ENCODE results near the gene NCOA6.
"Not testable (repeated sequence)": the region's sequence is repeated elsewhere in the genome, so short reads cannot be mapped to it uniquely, and the experiment has no call there.

NCOA6 gene

DNA sequence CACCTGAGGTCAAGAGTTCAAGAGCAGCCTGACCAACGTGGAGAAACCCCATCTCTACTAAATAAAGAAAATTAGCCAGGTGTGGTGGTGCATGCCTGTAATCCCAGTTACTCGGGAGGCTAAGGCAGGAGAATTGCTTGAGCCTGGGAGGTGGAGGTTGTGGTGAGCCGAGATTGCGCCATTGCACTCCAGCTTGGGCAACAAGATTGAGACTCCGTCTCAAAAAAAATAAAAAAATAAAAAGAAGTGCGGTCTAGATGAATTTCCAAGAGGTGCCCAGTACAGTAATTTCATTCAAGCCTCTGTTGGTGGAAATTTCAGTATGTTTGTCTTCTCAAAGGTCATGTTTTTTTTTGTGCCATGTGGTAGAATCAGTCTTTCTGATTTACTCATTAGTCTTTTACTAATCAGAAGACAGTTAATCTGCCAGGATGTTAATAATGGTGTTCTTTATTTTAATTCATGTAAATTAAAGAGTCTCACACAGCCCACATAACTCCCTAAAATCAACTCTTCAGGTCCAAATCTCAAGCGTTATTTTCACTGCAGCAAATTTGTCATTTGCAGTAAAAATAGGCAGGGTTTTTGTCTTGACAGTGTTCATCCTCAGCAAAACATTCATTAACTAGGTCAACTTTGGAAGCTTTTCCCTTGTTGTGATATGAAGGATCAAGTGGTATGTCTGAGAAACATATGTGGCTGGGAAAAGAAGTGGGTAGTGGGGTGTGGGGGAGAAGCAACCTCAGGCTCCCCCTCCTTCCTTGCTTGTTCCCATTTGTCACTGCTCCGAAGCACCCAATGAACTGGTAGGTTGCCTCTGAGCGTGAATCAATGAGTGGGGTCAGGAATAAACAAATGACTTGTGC lies 108.0 kb downstream of the NCOA6 start:
- no peak for DNase-seq

GRCh38 chr20:34716921-34717229 lies 108.6 kb downstream of the NCOA6 start:
- DNase-seq: no peak

GRCh38 chr20:34715384-34715783 lies 110.1 kb downstream of the NCOA6 start:
- no peak for DNase-seq

- DNase-seq: not testable (repeated sequence)
Observed at GRCh38 chr20:34713944-34714515, 111.4 kb downstream of the NCOA6 start.

DNA sequence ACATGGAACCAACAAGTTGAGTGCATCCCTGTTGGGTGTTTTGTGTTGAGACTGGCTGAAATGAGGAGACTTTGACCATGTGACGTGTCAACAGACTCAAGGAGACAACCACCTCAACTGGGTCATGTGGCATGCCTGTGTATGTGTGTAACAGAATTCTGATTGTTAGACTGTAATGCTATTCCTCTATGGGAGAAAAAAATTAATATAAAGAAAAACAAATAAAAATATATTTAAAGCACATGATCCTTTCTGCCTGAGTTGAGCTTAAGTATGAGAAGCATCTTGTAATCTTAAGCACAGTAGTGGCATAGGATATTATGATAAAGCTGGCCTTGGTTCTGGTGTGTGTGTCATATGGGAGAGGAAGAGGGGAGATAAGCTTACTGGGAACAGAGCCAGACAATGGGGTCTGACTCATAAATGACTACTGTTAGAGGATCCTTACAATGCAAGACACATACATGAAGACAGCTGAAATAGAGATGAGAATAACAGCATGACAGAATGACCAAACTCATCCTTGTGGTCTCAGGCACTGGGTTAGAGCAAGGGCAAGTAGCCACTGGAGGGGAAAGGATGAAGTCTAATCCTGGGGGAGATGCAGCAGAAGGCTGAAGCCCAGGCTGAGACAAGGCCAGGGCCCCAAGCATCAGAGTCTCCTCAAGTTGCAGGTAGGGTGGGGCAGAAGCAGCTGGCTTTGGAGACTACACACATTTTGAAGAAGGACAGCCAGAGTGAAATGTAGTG lies 112.1 kb downstream of the NCOA6 start:
- DNase-seq: no peak

DNA sequence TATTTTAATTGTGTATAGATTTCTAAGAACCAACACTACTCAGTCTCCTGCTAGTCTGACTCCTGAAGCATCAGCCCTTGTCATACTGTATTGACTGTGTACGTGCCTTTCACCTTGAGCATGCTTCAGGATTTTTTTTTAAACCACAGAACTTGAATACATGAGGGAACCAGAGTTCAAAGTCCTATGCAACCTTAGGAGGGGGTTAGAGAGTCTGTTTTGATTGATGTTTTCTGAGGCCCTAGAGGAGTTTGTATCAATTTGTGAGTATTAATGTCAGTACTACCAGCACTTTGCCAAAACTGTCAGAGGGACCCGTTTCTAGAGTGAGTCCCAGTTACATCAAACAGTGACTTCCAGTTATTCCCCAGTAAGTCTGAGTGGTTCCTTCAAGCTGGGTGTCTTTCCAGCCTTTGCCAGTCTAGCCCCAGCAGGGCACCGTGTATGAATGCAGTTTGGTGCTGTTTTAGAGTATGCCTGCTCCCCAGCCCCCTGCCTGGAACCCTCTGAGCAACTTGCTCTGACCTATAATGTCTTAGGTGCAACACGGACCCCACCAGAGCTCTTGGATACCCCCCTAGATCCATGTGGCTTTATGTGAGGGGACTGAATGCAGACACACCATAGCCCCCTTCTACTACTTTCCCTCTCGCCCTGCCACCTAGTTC lies 112.8 kb downstream of the NCOA6 start:
- no peak for DNase-seq

DNA sequence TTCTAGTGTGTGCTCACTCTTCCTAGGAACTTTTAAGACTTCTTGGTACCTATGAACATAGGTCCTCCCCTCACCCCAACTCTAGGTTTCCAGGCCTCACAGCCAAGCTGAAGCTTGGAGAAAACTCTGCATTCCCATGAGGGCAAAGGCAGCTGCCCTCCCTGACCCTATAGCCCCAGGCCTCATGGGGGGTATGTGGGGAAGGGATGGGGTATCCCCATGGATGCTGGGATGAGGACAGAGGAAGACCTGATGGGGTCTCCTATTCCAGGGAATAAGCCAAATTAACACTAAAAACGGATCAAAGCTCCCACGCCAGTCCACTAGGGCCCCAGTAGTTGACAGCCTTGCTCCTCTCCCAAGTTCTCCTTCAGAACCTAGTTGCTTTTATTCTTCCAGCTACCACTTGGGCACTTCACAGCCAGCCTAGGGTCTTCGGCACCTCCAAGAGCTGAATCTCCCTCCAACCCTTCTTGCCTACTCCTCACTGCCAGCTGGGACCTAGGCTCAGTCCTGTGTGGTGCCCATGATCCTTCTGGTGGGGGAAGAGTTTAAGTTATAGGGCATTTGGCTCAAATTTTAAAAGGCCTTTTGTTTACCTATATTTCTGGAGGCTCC lies 113.5 kb downstream of the NCOA6 start:
- no peak for DNase-seq

GRCh38 chr20:34710861-34711574 lies 114.4 kb downstream of the NCOA6 start:
- DNase-seq: no peak

- DNase-seq: no peak
Observed at GRCh38 chr20:34710568-34710839, 114.9 kb downstream of the NCOA6 start.

DNA sequence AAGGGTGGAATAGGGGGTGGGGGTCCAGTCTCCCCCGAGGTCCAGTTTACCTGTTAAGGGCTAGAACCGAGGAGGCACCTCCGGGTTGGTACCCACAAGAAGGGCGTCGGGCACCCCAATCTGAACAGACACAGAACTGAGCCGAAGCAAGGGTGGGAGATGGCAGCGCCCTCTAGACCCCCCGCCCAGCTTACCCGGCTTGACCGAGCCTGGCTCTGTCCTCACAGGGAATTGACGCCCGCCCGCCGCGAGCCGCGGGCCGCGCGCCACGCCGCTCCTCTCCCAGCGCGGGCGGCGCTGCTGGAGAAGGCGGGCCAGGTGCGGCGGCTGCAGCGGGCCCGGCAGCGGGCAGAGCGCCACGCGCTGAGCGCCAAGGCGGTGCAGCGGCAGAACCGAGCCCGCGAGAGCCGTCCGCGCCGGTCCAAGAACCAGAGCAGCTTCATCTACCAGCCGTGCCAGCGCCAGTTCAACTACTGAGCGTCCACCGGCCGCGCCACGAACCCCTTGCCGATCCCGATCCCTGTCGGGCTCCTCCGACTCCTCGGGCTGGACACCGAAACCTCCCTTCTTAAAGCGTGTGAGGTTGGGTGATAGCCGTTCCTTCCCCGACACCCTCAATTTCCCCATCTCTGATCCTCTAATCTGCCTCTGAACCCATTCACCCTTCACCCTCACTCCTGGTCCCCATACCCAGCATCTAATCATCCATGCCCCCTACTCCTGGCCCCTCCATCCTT lies 115.5 kb downstream of the NCOA6 start:
- DNase-seq: peak in 1 of 2 experiments; percentile 43

GRCh38 chr20:34709044-34709830 lies 116.2 kb downstream of the NCOA6 start:
- peak; percentile 63 to 73 for DNase-seq

DNA sequence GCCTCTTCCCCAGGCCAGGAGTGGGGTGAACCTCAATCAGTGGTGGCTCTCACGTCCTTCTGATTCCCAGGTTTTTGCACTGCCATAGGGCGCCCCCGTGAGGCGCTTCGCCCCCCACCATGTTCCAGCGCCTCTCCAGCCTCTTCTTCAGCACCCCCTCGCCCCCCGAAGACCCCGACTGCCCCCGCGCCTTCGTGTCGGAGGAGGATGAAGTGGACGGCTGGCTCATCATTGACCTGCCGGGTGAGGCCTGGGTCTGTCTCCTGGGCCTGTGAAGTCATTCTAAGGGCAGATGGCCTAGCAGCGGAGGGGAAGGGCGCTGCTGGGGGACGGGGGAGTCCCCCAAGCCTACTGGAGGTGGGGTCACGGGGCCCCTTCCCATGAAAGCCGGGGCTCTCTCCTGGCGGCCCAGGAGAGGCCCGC lies 116.8 kb downstream of the NCOA6 start:
- peak; percentile 34 to 36 for DNase-seq

DNA sequence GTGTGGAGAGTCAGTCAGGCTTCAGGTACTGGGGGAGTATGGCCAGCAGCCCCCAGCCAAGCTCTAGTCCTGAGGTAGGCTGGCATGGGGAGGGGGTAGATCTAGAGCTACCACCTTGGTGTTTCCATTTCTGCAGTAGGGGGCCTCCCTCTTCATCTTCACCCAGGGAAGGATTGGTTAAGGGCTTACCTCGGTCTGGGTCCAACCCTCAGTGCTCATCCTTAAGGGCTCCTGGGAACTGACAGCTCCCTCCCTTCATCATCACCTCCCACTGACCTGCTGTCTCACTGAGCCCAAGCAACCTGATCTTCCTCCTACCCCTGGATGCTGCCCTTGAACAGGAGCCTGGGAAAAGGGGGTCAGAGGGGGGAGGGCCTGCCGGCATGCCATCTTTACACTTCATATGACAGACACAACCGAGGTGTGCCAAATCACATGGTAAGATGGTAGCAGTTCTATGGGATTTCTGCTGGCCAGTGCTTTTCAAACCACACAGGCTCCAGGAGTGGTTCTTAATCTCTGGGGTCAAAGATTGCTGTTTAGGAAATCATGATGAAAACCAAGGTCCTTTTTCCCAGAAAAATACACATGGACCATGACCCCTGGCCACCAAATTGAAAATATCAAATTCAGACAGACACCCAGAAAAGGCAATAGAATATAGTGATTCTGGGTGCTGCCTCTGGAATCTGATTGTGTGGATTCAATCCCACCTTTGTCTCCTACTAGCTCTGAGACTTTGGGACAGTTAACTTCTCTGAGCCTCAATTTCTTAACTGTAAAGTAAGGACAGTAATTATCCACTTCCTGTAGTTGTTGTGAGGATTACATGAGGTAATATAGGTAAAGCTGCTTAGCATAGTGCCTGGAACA lies 118.3 kb downstream of the NCOA6 start:
- no peak for DNase-seq

- no peak for DNase-seq
Observed at GRCh38 chr20:34706302-34706875, 119.1 kb downstream of the NCOA6 start.

GRCh38 chr20:34705397-34706301 lies 119.8 kb downstream of the NCOA6 start:
- DNase-seq: no peak

- no peak for DNase-seq
Observed at GRCh38 chr20:34705008-34705396, 120.4 kb downstream of the NCOA6 start.

- peak; percentile 80 for DNase-seq
Observed at GRCh38 chr20:34704177-34705007, 121.1 kb downstream of the NCOA6 start, which contains the start of gene TP53INP2. TSS of gene TP53INP2 (plus strand) at chr20:34704344. CDS start at chr20:34708740, 4,396 bp downstream.

Data from activated CD4-positive, alpha-beta T cell treated with anti-CD3 and anti-CD28 coated beads, Interleukin-2, amount 50 U/mL, for 4 hours (primary cell).